Neural cell (in vitro differentiated cells): ENCODE results near the gene OXER1. TPM values are rescaled to one million over a fixed set of nuclear protein-coding genes. Genes with fewer than 3 reads are reported as not detected.

ENCODE experiments used
- H2AFZ ChIP-seq: fragments of 200-600, 300-800 bp; sonication (generic), shearing (Covaris generic); 2 replicates; pipeline ENCODE4 v1.6.0; 2014; ENCODE audit warnings: low read depth, mild to moderate bottlenecking, antibody characterized with exemption, low read length, moderate library complexity
- H3F3A ChIP-seq: fragments of 200-600 bp; shearing (Covaris generic); 2 replicates; pipeline ENCODE4 v1.6.1; 2016; ENCODE audit warnings: mild to moderate bottlenecking, moderate library complexity, mixed read lengths, antibody characterized with exemption, low read length; ENCODE audit not compliant: insufficient read depth, poor library complexity, severe bottlenecking
- H3K27ac ChIP-seq: fragments of 200-600, 300-800 bp; sonication (generic), shearing (Covaris generic); 2 replicates; pipeline ENCODE4 v1.5.1; 2014; ENCODE audit warnings: mild to moderate bottlenecking, low read length, moderate library complexity
- H3K27me3 ChIP-seq: fragments of 300-800, 200-600 bp; sonication (generic), shearing (Covaris generic); 2 replicates; pipeline ENCODE4 v1.6.0; 2014; ENCODE audit warnings: mild to moderate bottlenecking, low read depth, low read length, moderate library complexity; ENCODE audit not compliant: insufficient read depth
- H3K36me3 ChIP-seq: fragments of 300-800, 200-600 bp; sonication (generic), shearing (Covaris generic); 2 replicates; pipeline ENCODE4 v1.5.1; 2014; ENCODE audit warnings: mild to moderate bottlenecking, antibody characterized with exemption, low read length, moderate library complexity; ENCODE audit not compliant: insufficient read depth
- H3K4me2 ChIP-seq: fragments of 300-800, 200-600 bp; sonication (generic), shearing (Covaris generic); 2 replicates; pipeline ENCODE4 v1.6.0; 2014; ENCODE audit warnings: mild to moderate bottlenecking, low read length
- H3K4me3 ChIP-seq: fragments of 300-800, 200-600 bp; sonication (generic), shearing (Covaris generic); 2 replicates; pipeline ENCODE4 v1.5.1; 2014; ENCODE audit warnings: mild to moderate bottlenecking, low read length, moderate library complexity
- H3K79me2 ChIP-seq: fragments of 200-600 bp; shearing (Covaris generic); replicated peaks from 2 replicates; pipeline ENCODE4 v1.6.0; 2014; ENCODE audit warnings: mild to moderate bottlenecking, low read length, moderate library complexity; ENCODE audit not compliant: insufficient read depth
- H3K9ac ChIP-seq: fragments of 300-800, 200-600 bp; sonication (generic), shearing (Covaris generic); 2 replicates; pipeline ENCODE4 v1.6.1; 2016; ENCODE audit warnings: mild to moderate bottlenecking, low read length, mixed read lengths
- H3K9me2 ChIP-seq: fragments of 200-600 bp; shearing (Covaris generic); 2 replicates; pipeline ENCODE4 v1.6.1; 2016; ENCODE audit warnings: mild to moderate bottlenecking, low read length, mixed read lengths; ENCODE audit not compliant: insufficient read depth
- H3K9me3 ChIP-seq: fragments of 200-600, 300-800 bp; sonication (generic), shearing (Covaris generic); 2 replicates; pipeline ENCODE4 v1.6.1; 2016; ENCODE audit warnings: mild to moderate bottlenecking, mixed run types, low read length, moderate library complexity, mixed read lengths
- H4K20me1 ChIP-seq: fragments of 200-600 bp; shearing (Covaris generic); 2 replicates; pipeline ENCODE4 v1.6.1; 2016; ENCODE audit warnings: mild to moderate bottlenecking, mixed run types; ENCODE audit not compliant: insufficient read depth
- CTCF ChIP-seq: fragments of 450-650 bp; IDR thresholded peaks from 2 replicates; pipeline ENCODE4 v1.5.1; 2014; ENCODE audit warnings: antibody characterized with exemption, mild to moderate bottlenecking, moderate library complexity; ENCODE audit not compliant: poor library complexity, severe bottlenecking
- EP300 ChIP-seq: fragments of 450-650 bp; conservative IDR thresholded peaks from 2 replicates; pipeline ENCODE4 v1.6.1; 2014; ENCODE audit warnings: antibody characterized with exemption, mild to moderate bottlenecking, moderate library complexity; ENCODE audit not compliant: poor library complexity, severe bottlenecking
- EZH2 ChIP-seq: fragments of 200-600, 300-800 bp; shearing (Covaris generic), sonication (generic); IDR thresholded peaks from 2 replicates; pipeline ENCODE4 v1.6.1; 2014; ENCODE audit warnings: antibody characterized with exemption, low read length, borderline replicate concordance, mild to moderate bottlenecking; ENCODE audit not compliant: insufficient read depth, poor library complexity, severe bottlenecking
- MXI1 ChIP-seq: fragments of 450-650 bp; conservative IDR thresholded peaks from 2 replicates; pipeline ENCODE4 v1.6.1; 2014; ENCODE audit warnings: antibody characterized with exemption, mild to moderate bottlenecking; ENCODE audit not compliant: poor library complexity, severe bottlenecking
- POLR2AphosphoS5 ChIP-seq: IDR thresholded peaks from 2 replicates; pipeline ENCODE4 v1.6.1; 2012
- RAD21 ChIP-seq: fragments of 450-650 bp; conservative IDR thresholded peaks from 2 replicates; pipeline ENCODE4 v1.6.1; 2014; ENCODE audit warnings: antibody characterized with exemption, mild to moderate bottlenecking, moderate library complexity
- REST ChIP-seq: IDR thresholded peaks from 2 replicates; pipeline ENCODE4 v1.6.1; 2012; ENCODE audit warnings: borderline replicate concordance
- SMC3 ChIP-seq: fragments of 450-650 bp; conservative IDR thresholded peaks from 2 replicates; pipeline ENCODE4 v1.6.1; 2014; ENCODE audit warnings: antibody characterized with exemption, mild to moderate bottlenecking, moderate library complexity; ENCODE audit not compliant: poor library complexity
- TAF1 ChIP-seq: IDR thresholded peaks from 2 replicates; pipeline ENCODE4 v1.6.1; 2012; ENCODE audit warnings: low read depth
- polyA plus RNA-seq: library from polyadenylated mRNA; depleted of rRNA; stranded (reverse); fragments of >200 nt; gene quantifications from 2 replicates; pipeline ENCODE4 v1.2.3, GENCODE V29; 2014

The OXER1 gene
- polyA plus RNA-seq, 1 donor from 2014 or later: not detected

- Histone ChIP-seq H3K4me2 (no peak overlapping the region), H2AFZ (no peak overlapping the region), H3K27me3 (no peaks in the 10 kb centered on the region), H4K20me1 (no peaks in the 10 kb centered on the region), H3K9me2 (no peaks in the 10 kb centered on the region), H3K4me3 (no peak overlapping the region), H3K9me3 (no peaks in the 10 kb centered on the region), H3K79me2 (no peaks in the 10 kb centered on the region), H3K9ac (no peak overlapping the region), H3K36me3 (no peaks in the 10 kb centered on the region), H3F3A (no peaks in the 10 kb centered on the region), H3K27ac (no peak overlapping the region)
- TF ChIP-seq SMC3 (no peak), EP300 (no peak), RAD21 (no peak), REST (no peak), POLR2AphosphoS5 (no peak), TAF1 (no peak), EZH2 (no peak), CTCF (no peak), MXI1 (no peak)
These were observed 37.4 kb upstream of the OXER1 start for GRCh38 chr2:42801381-42801780.

GRCh38 chr2:42800981-42801380, 37.0 kb upstream of the OXER1 start:
- no peaks in the 10 kb centered on the region for H3K9me3 ChIP-seq
- TF ChIP-seq TAF1 (no peak), EP300 (no peak), MXI1 (no peak), CTCF (no peak), RAD21 (no peak), REST (no peak), SMC3 (no peak), POLR2AphosphoS5 (no peak), EZH2 (no peak)
- H3K4me3 ChIP-seq: no peak overlapping the region
- H3K4me2 ChIP-seq: no peak overlapping the region
- no peak overlapping the region for H3K27ac ChIP-seq
- H3K9me2 ChIP-seq: no peaks in the 10 kb centered on the region
- no peak overlapping the region for H2AFZ ChIP-seq
- H3K79me2 ChIP-seq: no peaks in the 10 kb centered on the region
- no peaks in the 10 kb centered on the region for H3F3A ChIP-seq
- no peaks in the 10 kb centered on the region for H3K36me3 ChIP-seq
- no peak overlapping the region for H3K9ac ChIP-seq
- no peaks in the 10 kb centered on the region for H4K20me1 ChIP-seq
- H3K27me3 ChIP-seq: no peaks in the 10 kb centered on the region
